Stimulated activated CD4-positive, alpha-beta T cell treated with anti-CD3 and anti-CD28 coated beads, Interleukin-15, amount 100 ng/mL, for 1 hour (primary cell): ENCODE data around the gene DGKB.

Experiments
- DNase-seq, 2 donors: peaks; one replicate each; pipeline ENCODE4 v3.0.0-alpha.2; 2020; ENCODE audit warnings: low read depth in 1 of 2, low spot score in 1 of 2

The DGKB gene

GRCh38 chr7:14144538-14144937 is 758.0 kb downstream of the DGKB start:
- DNase-seq, result no peak

- no peak for DNase-seq
These were observed 758.4 kb downstream of the DGKB start for GRCh38 chr7:14144109-14144508.

GRCh38 chr7:14137676-14138075 is 764.9 kb downstream of the DGKB start:
- no peak for DNase-seq

GRCh38 chr7:14133752-14134151 is 768.8 kb downstream of the DGKB start:
- no peak for DNase-seq

- DNase-seq, result no peak
These were observed 776.6 kb downstream of the DGKB start for GRCh38 chr7:14125998-14126397.

- DNase-seq, result no peak
These were observed 777.8 kb downstream of the DGKB start for GRCh38 chr7:14124716-14125115.

GRCh38 chr7:14123923-14124322 is 778.6 kb downstream of the DGKB start:
- no peak for DNase-seq

- no peak for DNase-seq
These were observed 786.9 kb downstream of the DGKB start for GRCh38 chr7:14115701-14116100.

GRCh38 chr7:14104861-14105260 is 797.7 kb downstream of the DGKB start:
- DNase-seq, result no peak

GRCh38 chr7:14096159-14096558 is 806.4 kb downstream of the DGKB start:
- DNase-seq, result no peak

- no peak for DNase-seq
These were observed 807.2 kb downstream of the DGKB start for GRCh38 chr7:14095233-14095950.
